ENCODE measurements around the gene RPS6KC1. TPM values are rescaled to one million over a fixed set of nuclear protein-coding genes. Genes with fewer than 3 reads are reported as not detected.

RPS6KC1 gene
- 10 to 100 TPM; 19.6 to 32.7 (median 24.1) TPM for total RNA-seq
- 35.7 TPM for total RNA-seq (2013)

- no peaks in the 10 kb centered on the region for H3K36me3 ChIP-seq (ENCODE audit: control insufficient read depth, insufficient read depth, low read length)
- intact Hi-C loops (cut with micrococcal nuclease) = loop anchor here (5.0 kb wide), 1 partner anchor 44 kb away; no protein-coding TSS in a partner anchor
- peak; percentile 72 to 89 for DNase-seq
- Mint-ChIP-seq H3K4me1 (peaks cover 41 to 42% of the 10 kb centered on the region in 2 donors), H3K36me3 (no peaks in the 10 kb centered on the region), H3K27ac (peak within 1 kb of the TSS; percentile 92 to 95), H3K4me3 (peak within 1 kb of the TSS; percentile 95), H3K27me3 (ENCODE audit: low read depth in 2 of 2) (peaks cover 14 to 20% of the 10 kb centered on the region in 2 donors), H3K9me3 (peaks cover 0 to 5% of the 10 kb centered on the region in 2 donors)
- no peaks in the 10 kb centered on the region for H3K27me3 ChIP-seq (ENCODE audit: control insufficient read depth, insufficient read depth, low read length)
- peak within 1 kb of the TSS; percentile 92 for H3K4me3 ChIP-seq (ENCODE audit: low read length)
- H3K9me3 ChIP-seq (ENCODE audit: control insufficient read depth, insufficient read depth, low read length) = no peaks in the 10 kb centered on the region
- TF ChIP-seq, protein P1, sequence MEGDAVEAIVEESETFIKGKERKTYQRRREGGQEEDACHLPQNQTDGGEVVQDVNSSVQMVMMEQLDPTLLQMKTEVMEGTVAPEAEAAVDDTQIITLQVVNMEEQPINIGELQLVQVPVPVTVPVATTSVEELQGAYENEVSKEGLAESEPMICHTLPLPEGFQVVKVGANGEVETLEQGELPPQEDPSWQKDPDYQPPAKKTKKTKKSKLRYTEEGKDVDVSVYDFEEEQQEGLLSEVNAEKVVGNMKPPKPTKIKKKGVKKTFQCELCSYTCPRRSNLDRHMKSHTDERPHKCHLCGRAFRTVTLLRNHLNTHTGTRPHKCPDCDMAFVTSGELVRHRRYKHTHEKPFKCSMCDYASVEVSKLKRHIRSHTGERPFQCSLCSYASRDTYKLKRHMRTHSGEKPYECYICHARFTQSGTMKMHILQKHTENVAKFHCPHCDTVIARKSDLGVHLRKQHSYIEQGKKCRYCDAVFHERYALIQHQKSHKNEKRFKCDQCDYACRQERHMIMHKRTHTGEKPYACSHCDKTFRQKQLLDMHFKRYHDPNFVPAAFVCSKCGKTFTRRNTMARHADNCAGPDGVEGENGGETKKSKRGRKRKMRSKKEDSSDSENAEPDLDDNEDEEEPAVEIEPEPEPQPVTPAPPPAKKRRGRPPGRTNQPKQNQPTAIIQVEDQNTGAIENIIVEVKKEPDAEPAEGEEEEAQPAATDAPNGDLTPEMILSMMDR (IDR thresholded peaks at IDR 0.05) = peak; percentile 11
- peak within 1 kb of the TSS; percentile 92 for H3K27ac ChIP-seq (ENCODE audit: low read length)
- WGBS (ENCODE audit: insufficient coverage) = under 1% methylated on average over 42 of the region's 42 CpGs
- H3K4me1 ChIP-seq (ENCODE audit: control insufficient read depth, insufficient read depth, low read length) = peaks cover 13% of the 10 kb centered on the region
- ATAC-seq = peak; percentile 95 to 96 (median 96)
Observed at GRCh38 chr1:213051127-213051880, at the start of gene RPS6KC1. Gene RPS6KC1 (plus strand): TSS chr1:213051241. CDS start chr1:213051405, 164 bp downstream.

DNA sequence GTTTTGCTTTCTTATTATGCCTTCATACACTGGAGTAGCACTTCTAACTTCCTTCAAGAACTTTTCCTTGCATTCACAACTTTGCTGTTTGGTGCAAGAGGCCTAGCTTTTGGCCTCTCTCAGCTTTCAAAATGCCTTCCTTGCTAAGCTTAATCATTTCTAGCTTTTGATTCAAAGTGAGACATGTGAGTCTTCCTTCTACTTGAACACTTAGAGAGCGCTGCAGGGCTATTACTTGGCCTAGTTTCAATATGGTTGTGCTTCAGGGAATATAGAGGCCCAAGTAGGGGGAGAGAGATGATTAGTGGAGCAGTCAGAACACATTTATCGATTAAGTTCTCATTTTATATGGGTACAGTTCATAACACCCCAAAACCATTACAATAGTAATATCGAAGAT, 47.8 kb upstream of the RPS6KC1 start:
- H3K27me3 Mint-ChIP-seq (ENCODE audit: low read depth in 2 of 2) = no peaks in the 10 kb centered on the region
- H3K27ac Mint-ChIP-seq = no peak overlapping the region
- WGBS (ENCODE audit: insufficient coverage) = 83% methylated on average over 1 of the region's 3 CpGs
- H3K27ac ChIP-seq (ENCODE audit: low read length) = no peak overlapping the region
- H3K9me3 Mint-ChIP-seq = no peaks in the 10 kb centered on the region
- intact Hi-C loops (cut with micrococcal nuclease) = no loop called here
- TF ChIP-seq, protein P1 (IDR thresholded peaks at IDR 0.05) = no peak
- H3K36me3 Mint-ChIP-seq = peaks cover 23% of the 10 kb centered on the region
- H3K36me3 ChIP-seq (ENCODE audit: control insufficient read depth, insufficient read depth, low read length) = peaks cover 51% of the 10 kb centered on the region
- no peaks in the 10 kb centered on the region for H3K27me3 ChIP-seq (ENCODE audit: control insufficient read depth, insufficient read depth, low read length)
- H3K4me3 ChIP-seq (ENCODE audit: low read length) = no peak overlapping the region
- H3K4me1 ChIP-seq (ENCODE audit: control insufficient read depth, insufficient read depth, low read length) = peaks cover 5% of the 10 kb centered on the region
- no peak for DNase-seq
- H3K4me1 Mint-ChIP-seq = peaks cover 16 to 19% of the 10 kb centered on the region in 2 donors
- no peak overlapping the region for H3K4me3 Mint-ChIP-seq
- ATAC-seq = no peak
- H3K9me3 ChIP-seq (ENCODE audit: control insufficient read depth, insufficient read depth, low read length) = no peaks in the 10 kb centered on the region

DNA sequence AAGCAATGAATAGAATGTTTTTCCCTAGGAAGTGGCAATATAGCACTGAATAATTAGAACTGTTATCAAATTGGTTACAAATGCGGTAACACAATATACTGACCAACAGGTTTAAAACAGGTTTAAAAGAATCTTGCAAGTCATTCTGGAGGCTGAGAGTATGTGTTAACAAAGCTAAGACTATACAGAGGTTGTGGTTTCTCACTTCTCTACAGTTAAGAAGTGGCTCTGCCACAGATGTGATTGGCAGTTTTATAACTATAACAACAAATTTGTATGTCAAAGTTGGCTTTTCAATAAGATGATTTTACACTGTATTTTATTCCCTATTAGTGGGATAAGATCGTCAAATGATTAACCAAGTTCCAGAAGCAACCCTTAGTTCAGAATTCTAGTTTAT, 42.5 kb upstream of the RPS6KC1 start:
- Histone ChIP-seq H3K36me3 (ENCODE audit: control insufficient read depth, insufficient read depth, low read length) (peaks cover 51% of the 10 kb centered on the region), H3K9me3 (ENCODE audit: control insufficient read depth, insufficient read depth, low read length) (no peaks in the 10 kb centered on the region), H3K4me1 (ENCODE audit: control insufficient read depth, insufficient read depth, low read length) (peaks cover 5% of the 10 kb centered on the region), H3K27ac (ENCODE audit: low read length) (peak overlapping the region; percentile 19), H3K4me3 (ENCODE audit: low read length) (no peak overlapping the region), H3K27me3 (ENCODE audit: control insufficient read depth, insufficient read depth, low read length) (no peaks in the 10 kb centered on the region)
- Mint-ChIP-seq H3K27me3 (ENCODE audit: low read depth in 2 of 2) (no peaks in the 10 kb centered on the region), H3K9me3 (no peaks in the 10 kb centered on the region), H3K36me3 (peaks cover 1% of the 10 kb centered on the region), H3K4me1 (peaks cover 42 to 43% of the 10 kb centered on the region in 2 donors), H3K4me3 (peak overlapping the region; percentile 78), H3K27ac (peak overlapping the region; percentile 53 to 64)
- ATAC-seq (peak; percentile 92 to 99 (median 97)), DNase-seq (peak in 1 of 2 donors; percentile 26)
- TF ChIP-seq, protein P1 (IDR thresholded peaks at IDR 0.05) = no peak
- 40% methylated on average over 1 of the region's 2 CpGs for WGBS (ENCODE audit: insufficient coverage)
- intact Hi-C loops (cut with micrococcal nuclease) = loop anchor here (5.0 kb wide), 1 partner anchor 44 kb away; the partner anchor contains the start of gene RPS6KC1

Measured in natural killer cell (primary cell).